PC-3 (cell line): ENCODE data around the gene CCDC110. TPM values are rescaled to one million over a fixed set of nuclear protein-coding genes. Genes with fewer than 3 reads are reported as not detected.
"Not testable (repeated sequence)": the region's sequence is repeated elsewhere in the genome, so short reads cannot be mapped to it uniquely, and the experiment has no call there.

ENCODE experiments used
- ATAC-seq: fragments of 200-7000 bp; cut with Tn5 transposase; 2 replicates; pipeline ENCODE4 v1.9.1; 2020; ENCODE audit warnings: mild to moderate bottlenecking, moderate library complexity
- BruUV-seq: library from RNA; stranded (reverse); fragments of 400-500 nt; replicated peaks from 2 replicates; lab custom pipeline; 2021; lab: Mats Ljungman, UMichigan
- CTCF ChIA-PET: fragments of 300-600 bp; sonication (Branson Sonifier 250); formaldehyde crosslinking; loops from one replicate; lab custom pipeline; 2022; ENCODE audit warnings: antibody characterized with exemption; lab: Charles Lee
- POLR2A ChIA-PET: fragments of 300-600 bp; sonication (Branson Sonifier 250); formaldehyde crosslinking; loops from one replicate; lab custom pipeline; 2022; ENCODE audit warnings: antibody characterized with exemption; ENCODE audit not compliant: unreplicated experiment; lab: Charles Lee
- DNase-seq: peaks from one replicate; pipeline ENCODE4 v3.0.0-alpha.2; 2015
- H2AFZ ChIP-seq: fragments of 300-600 bp; sonication (generic); 2 replicates; pipeline ENCODE4 v1.6.0; 2016; ENCODE audit warnings: antibody characterized with exemption, low read length
- H3F3A ChIP-seq: fragments of 300-600 bp; sonication (generic); one replicate; pipeline ENCODE4 v1.6.0; 2017; ENCODE audit warnings: antibody characterized with exemption, low read length, control low read depth, mild to moderate bottlenecking; ENCODE audit not compliant: unreplicated experiment
- H3K27ac ChIP-seq: fragments of 300-600 bp; sonication (generic); 2 replicates; pipeline ENCODE4 v1.5.1; 2016; ENCODE audit warnings: mild to moderate bottlenecking, low read length
- H3K27me3 ChIP-seq: fragments of 300-600 bp; sonication (generic); 2 replicates; pipeline ENCODE4 v1.6.1; 2016; ENCODE audit warnings: low read length, mixed read lengths
- H3K36me3 ChIP-seq: fragments of 300-600 bp; sonication (generic); 2 replicates; pipeline ENCODE4 v1.6.1; 2016; ENCODE audit warnings: low read depth, mixed run types, low read length, mixed read lengths
- H3K4me1 ChIP-seq: fragments of 300-600 bp; sonication (generic); 2 replicates; pipeline ENCODE4 v1.5.1; 2016; ENCODE audit warnings: low read length; ENCODE audit not compliant: insufficient read depth
- H3K4me2 ChIP-seq: fragments of 300-600 bp; sonication (generic); 2 replicates; pipeline ENCODE4 v1.6.0; 2016; ENCODE audit warnings: low read length
- H3K4me3 ChIP-seq: fragments of 300-600 bp; sonication (generic); 2 replicates; pipeline ENCODE4 v1.5.1; 2016; ENCODE audit warnings: mild to moderate bottlenecking, low read length, mixed read lengths
- H3K79me2 ChIP-seq: fragments of 300-600 bp; sonication (generic); 2 replicates; pipeline ENCODE4 v1.6.1; 2017; ENCODE audit warnings: low read length, mixed read lengths
- H3K9ac ChIP-seq: fragments of 300-600 bp; sonication (generic); 2 replicates; pipeline ENCODE4 v1.6.0; 2016; ENCODE audit warnings: mild to moderate bottlenecking, low read length
- H3K9me2 ChIP-seq: fragments of 300-600 bp; sonication (generic); replicated peaks from 2 replicates; pipeline ENCODE4 v1.6.1; 2016; ENCODE audit warnings: mixed run types, low read length, mixed read lengths
- H3K9me3 ChIP-seq: fragments of 300-600 bp; sonication (generic); 2 replicates; pipeline ENCODE4 v1.6.1; 2016; ENCODE audit warnings: low read length, mixed read lengths
- H4K20me1 ChIP-seq: fragments of 300-600 bp; sonication (generic); 2 replicates; pipeline ENCODE4 v1.6.1; 2016; ENCODE audit warnings: low read length, mixed read lengths
- EZH2 ChIP-seq: fragments of 300-600 bp; sonication (generic); IDR thresholded peaks from one replicate; pipeline ENCODE4 v1.6.1; 2017; ENCODE audit warnings: antibody characterized with exemption, mild to moderate bottlenecking, low read length; ENCODE audit not compliant: unreplicated experiment
- EZH2phosphoT487 ChIP-seq: fragments of 300-600 bp; sonication (generic); IDR thresholded peaks from 2 replicates; pipeline ENCODE4 v1.6.1; 2018; ENCODE audit warnings: mild to moderate bottlenecking, antibody characterized with exemption, low read length, borderline replicate concordance
- intact Hi-C: fragments of 100-400 bp; cut with micrococcal nuclease; formaldehyde crosslinking; loops from 2 replicates; pipeline ENCODE4 v1.9.0; 2023
- total RNA-seq: library from RNA; depleted of rRNA; stranded (reverse); fragments of >200 nt; gene quantifications from 2 replicates; pipeline ENCODE4 v1.2.3, GENCODE V29; 2014
- TF ChIP-seq, protein P1 (sequence below): fragments of 300-600 bp; sonication (generic); conservative IDR thresholded peaks from 2 replicates; pipeline ENCODE4 v1.5.1; 2017; ENCODE audit warnings: antibody characterized with exemption, low read depth, mild to moderate bottlenecking, low read length

The CCDC110 gene
- total RNA-seq, 1 experiment from 2014 or later = 0.62 TPM

DNA sequence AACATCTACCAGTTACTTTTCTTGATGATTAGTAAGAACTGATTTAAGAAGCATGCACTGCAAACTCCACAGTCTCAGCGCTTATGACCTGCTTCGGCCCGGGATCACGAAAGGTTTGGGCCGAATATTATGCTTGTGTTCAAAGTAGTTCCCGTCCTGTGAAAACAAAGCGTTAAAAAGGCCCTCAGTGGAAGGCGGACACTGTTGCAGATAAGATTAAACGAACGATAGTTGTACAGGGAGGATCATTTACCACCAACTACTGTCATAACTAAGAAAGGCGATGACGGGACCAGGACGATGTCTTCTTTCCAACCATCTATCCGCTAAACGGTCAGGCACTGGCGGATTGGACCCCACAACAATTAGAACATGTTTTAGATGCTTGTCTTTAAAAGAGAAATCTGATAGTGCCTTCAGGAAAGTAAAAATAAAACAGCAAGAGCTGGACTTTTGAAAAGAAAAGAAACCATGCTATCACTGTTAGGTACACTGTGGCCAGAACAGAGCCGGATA lies 42.7 kb upstream of the CCDC110 start:
- Histone ChIP-seq H3K9me2 (no peaks in the 10 kb centered on the region), H4K20me1 (no peaks in the 10 kb centered on the region), H3K27ac (no peak overlapping the region), H3K4me2 (0 out of 2 replicates have a peak overlapping the region, but pooled peaks have one; percentile 49), H2AFZ (0 out of 2 replicates have a peak overlapping the region, but pooled peaks have one; percentile 5), H3K4me1 (peaks cover 16% of the 10 kb centered on the region), H3K36me3 (no peaks in the 10 kb centered on the region), H3K4me3 (no peak overlapping the region), H3K9me3 (no peaks in the 10 kb centered on the region), H3K79me2 (no peaks in the 10 kb centered on the region), H3K27me3 (no peaks in the 10 kb centered on the region), H3F3A (no peaks in the 10 kb centered on the region), H3K9ac (no peak overlapping the region)
- ChIA-PET POLR2A (no interaction called here), CTCF (no interaction called here)
- no peak for DNase-seq
- ATAC-seq = no peak
- intact Hi-C loops = loop anchor here (10.0 kb wide), 1 partner anchor 81 kb away; no protein-coding TSS in a partner anchor
- TF ChIP-seq EZH2 (no peak), EZH2phosphoT487 (no peak)
- TF ChIP-seq, protein P1, sequence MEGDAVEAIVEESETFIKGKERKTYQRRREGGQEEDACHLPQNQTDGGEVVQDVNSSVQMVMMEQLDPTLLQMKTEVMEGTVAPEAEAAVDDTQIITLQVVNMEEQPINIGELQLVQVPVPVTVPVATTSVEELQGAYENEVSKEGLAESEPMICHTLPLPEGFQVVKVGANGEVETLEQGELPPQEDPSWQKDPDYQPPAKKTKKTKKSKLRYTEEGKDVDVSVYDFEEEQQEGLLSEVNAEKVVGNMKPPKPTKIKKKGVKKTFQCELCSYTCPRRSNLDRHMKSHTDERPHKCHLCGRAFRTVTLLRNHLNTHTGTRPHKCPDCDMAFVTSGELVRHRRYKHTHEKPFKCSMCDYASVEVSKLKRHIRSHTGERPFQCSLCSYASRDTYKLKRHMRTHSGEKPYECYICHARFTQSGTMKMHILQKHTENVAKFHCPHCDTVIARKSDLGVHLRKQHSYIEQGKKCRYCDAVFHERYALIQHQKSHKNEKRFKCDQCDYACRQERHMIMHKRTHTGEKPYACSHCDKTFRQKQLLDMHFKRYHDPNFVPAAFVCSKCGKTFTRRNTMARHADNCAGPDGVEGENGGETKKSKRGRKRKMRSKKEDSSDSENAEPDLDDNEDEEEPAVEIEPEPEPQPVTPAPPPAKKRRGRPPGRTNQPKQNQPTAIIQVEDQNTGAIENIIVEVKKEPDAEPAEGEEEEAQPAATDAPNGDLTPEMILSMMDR = no peak
- no TSS peak for BruUV-seq

- ATAC-seq (peak; percentile 78), DNase-seq (peak; percentile 43)
- H3K36me3 ChIP-seq = no peaks in the 10 kb centered on the region
- no peaks in the 10 kb centered on the region for H3K79me2 ChIP-seq
- no peaks in the 10 kb centered on the region for H3K27me3 ChIP-seq
- no peak overlapping the region for H3K9ac ChIP-seq
- H3K4me1 ChIP-seq = peaks cover 16% of the 10 kb centered on the region
- BruUV-seq = no TSS peak
- H4K20me1 ChIP-seq = no peaks in the 10 kb centered on the region
- H2AFZ ChIP-seq = 0 out of 2 replicates have a peak overlapping the region, but pooled peaks have one; percentile 5
- H3K4me2 ChIP-seq = peak overlapping the region; percentile 49
- H3K9me3 ChIP-seq = no peaks in the 10 kb centered on the region
- no peaks in the 10 kb centered on the region for H3F3A ChIP-seq
- no peak overlapping the region for H3K4me3 ChIP-seq
- POLR2A ChIA-PET = no interaction called here
- intact Hi-C loops = loop anchor here (2.0 to 10.0 kb wide), 2 partner anchors 39 to 81 kb away; no protein-coding TSS in a partner anchor
- H3K27ac ChIP-seq = no peak overlapping the region
- CTCF ChIA-PET = no interaction called here
- H3K9me2 ChIP-seq = no peaks in the 10 kb centered on the region
- TF ChIP-seq EZH2 = no peak
- TF ChIP-seq, protein P1 = no peak
- no peak for TF ChIP-seq EZH2phosphoT487
Measured at GRCh38 chr4:185513489-185514181, 42.1 kb upstream of the CCDC110 start.

DNA sequence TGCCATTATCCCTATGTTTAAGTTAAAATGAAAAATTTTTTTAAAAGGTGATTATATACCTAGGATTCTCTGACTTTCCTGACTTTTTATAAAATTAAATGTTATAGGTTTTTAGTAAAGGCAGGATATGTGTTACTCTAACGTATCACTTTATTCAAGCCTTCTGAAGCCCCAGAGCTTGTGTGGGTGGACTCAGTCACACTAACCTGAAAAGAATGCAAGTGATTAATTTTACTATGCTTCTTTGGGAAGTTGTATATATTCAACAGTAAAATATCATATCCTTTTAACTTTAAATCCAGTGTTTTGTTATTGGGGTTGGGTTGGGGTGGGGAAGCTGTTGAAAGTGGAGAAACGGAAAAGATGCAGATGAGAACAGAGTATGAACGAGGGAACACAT lies 41.0 kb upstream of the CCDC110 start:
- TF ChIP-seq EZH2phosphoT487 = no peak
- TF ChIP-seq, protein P1 = no peak
- TF ChIP-seq EZH2 = no peak
- no peak overlapping the region for H3K4me3 ChIP-seq
- intact Hi-C loops = loop anchor here (2.0 to 10.0 kb wide), 2 partner anchors 38 to 82 kb away; no protein-coding TSS in a partner anchor
- no peaks in the 10 kb centered on the region for H3K9me2 ChIP-seq
- H4K20me1 ChIP-seq = no peaks in the 10 kb centered on the region
- DNase-seq (peak; percentile 31), ATAC-seq (peak; percentile 66)
- BruUV-seq = no TSS peak
- H3K9ac ChIP-seq = no peak overlapping the region
- no peaks in the 10 kb centered on the region for H3K79me2 ChIP-seq
- ChIA-PET POLR2A (interaction anchor here (0.5 kb wide), 1 partner anchor 38 kb away, joined by 3 read pairs; no protein-coding TSS in a partner anchor), CTCF (no interaction called here)
- no peaks in the 10 kb centered on the region for H3K9me3 ChIP-seq
- no peaks in the 10 kb centered on the region for H3F3A ChIP-seq
- H3K4me1 ChIP-seq = peaks cover 25% of the 10 kb centered on the region
- H3K27ac ChIP-seq = no peak overlapping the region
- H3K27me3 ChIP-seq = no peaks in the 10 kb centered on the region
- no peaks in the 10 kb centered on the region for H3K36me3 ChIP-seq
- H3K4me2 ChIP-seq = 0 out of 2 replicates have a peak overlapping the region, but pooled peaks have one; percentile 49
- H2AFZ ChIP-seq = no peak overlapping the region

GRCh38 chr4:185511243-185511642 lies 39.7 kb upstream of the CCDC110 start:
- H3K79me2 ChIP-seq, H3K9me3 ChIP-seq, H3F3A ChIP-seq, DNase-seq, POLR2A ChIA-PET, H3K36me3 ChIP-seq, H4K20me1 ChIP-seq, H3K9ac ChIP-seq, H3K4me3 ChIP-seq, H3K27ac ChIP-seq, H3K9me2 ChIP-seq, H2AFZ ChIP-seq, H3K4me2 ChIP-seq, CTCF ChIA-PET, BruUV-seq, ATAC-seq, H3K27me3 ChIP-seq: not testable (repeated sequence)
- intact Hi-C loops = loop anchor here (10.0 kb wide), 1 partner anchor 84 kb away; no protein-coding TSS in a partner anchor
- H3K4me1 ChIP-seq = peaks cover 25% of the 10 kb centered on the region
